NB4 (cell line): Measurements from ENCODE around the gene DHX38.

Experiments used
- CTCF ChIP-seq: IDR thresholded peaks from one replicate; pipeline ENCODE4 v1.5.1; 2012; ENCODE audit warnings: low read depth, low read length
- MAX ChIP-seq: IDR thresholded peaks from 2 replicates; pipeline ENCODE4 v1.6.1; 2011; ENCODE audit warnings: low read depth, low read length
- MYC ChIP-seq: IDR thresholded peaks from 2 replicates; pipeline ENCODE4 v1.6.1; 2011; ENCODE audit warnings: low read depth, low read length
- POLR2A ChIP-seq: IDR thresholded peaks from 2 replicates; pipeline ENCODE4 v1.6.1; 2011; ENCODE audit warnings: mild to moderate bottlenecking; ENCODE audit not compliant: insufficient read length; ENCODE audit errors: extremely low read depth

- no peak for TF ChIP-seq CTCF
- TF ChIP-seq POLR2A: no peak
- TF ChIP-seq MYC: no peak
- no peak for TF ChIP-seq MAX
These were observed 24.7 kb upstream of the DHX38 start for GRCh38 chr16:72068930-72069329.
